ENCODE data around the gene UNC13B.

The UNC13B gene

DNA sequence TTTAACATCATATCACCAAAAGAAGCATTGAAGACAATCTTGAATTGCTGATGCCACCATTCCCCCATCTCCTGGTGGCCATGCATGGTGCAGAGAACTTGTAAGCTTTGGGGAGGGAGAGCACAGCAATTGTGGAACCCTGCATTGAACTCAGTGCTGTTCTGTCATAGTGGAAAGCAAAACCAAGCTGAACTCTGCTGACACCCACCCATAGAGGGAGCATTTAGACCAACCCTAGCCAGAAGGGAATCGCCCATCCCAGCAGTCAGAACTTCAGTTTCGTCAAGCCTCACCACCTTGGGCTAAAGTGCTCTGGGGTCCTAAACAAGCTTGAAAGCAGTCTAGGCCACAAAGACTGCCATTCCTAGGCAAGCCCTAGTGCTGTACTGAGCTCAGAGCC lies 290.7 kb downstream of the UNC13B start:
- DNase-seq = no peak

DNA sequence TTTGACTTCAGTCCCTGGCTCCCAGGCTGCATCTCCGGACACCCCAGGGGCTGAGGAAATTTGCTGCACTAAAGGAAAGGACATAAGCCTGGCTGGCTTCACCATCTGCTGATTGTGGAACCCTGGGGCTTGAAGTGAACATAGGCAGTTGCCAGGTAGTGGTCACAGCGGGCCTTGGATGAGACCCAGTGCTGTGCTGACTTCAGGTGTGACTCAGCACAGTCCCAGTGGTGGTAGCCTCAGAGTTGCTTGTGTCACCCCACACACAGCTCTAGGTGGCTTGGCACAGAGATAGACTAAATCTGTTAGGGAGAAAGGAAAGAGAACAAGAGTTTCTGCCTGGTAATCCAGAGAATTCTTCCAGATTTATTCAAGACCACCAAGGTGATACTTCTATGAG lies 292.0 kb downstream of the UNC13B start:
- no peak for DNase-seq
